ENCODE measurements around the gene ARHGAP21. TPM values are rescaled to one million over a fixed set of nuclear protein-coding genes. Genes with fewer than 3 reads are reported as not detected.

ARHGAP21 gene
- total and polyA plus RNA-seq, 2 experiments from 2014 or later = 15.3 to 44.5 TPM

DNA sequence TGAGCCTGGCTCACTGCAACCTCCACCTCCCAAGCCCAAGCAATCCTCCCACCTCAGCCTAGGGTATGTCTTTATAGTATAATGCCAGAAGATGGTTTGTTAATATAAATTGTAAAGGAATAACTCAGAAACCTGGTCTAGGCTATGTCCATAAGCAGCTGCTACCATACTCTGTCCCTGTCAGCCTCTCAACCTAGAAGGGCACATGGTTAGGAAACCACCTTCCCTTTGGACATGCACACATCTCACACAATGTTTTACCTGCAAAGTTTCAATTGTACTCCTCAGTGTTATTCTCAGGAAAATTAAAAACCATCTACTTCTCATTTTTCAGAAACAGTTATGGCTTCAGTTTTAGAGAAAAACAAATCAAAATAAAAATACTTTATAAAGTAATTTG, 40.1 kb downstream of the ARHGAP21 start:
- no peaks in the 10 kb centered on the region for H3K4me1 ChIP-seq (ENCODE audit: insufficient read depth)
- peaks cover 56% of the 10 kb centered on the region for H3K79me2 ChIP-seq (replicated peaks; ENCODE audit: insufficient read depth)
- no peak overlapping the region for H2AFZ ChIP-seq
- Mint-ChIP-seq H3K36me3 (ENCODE audit: low read depth) (peaks cover 12% of the 10 kb centered on the region; the same call in 2 of the 3 replicates), H3K27me3 (ENCODE audit: insufficient read depth, low read depth, poor library complexity) (peaks cover 4% of the 10 kb centered on the region), H3K4me3 (no peak overlapping the region), H3K27ac (no peak overlapping the region), H3K4me1 (peaks cover 12% of the 10 kb centered on the region; the same call in 2 of the 3 replicates), H3K9me3 (peaks cover 6% of the 10 kb centered on the region; the same call in 1 of the 3 replicates)
- H3K27ac ChIP-seq (ENCODE audit: low read depth) = no peak overlapping the region
- H3K9me2 ChIP-seq (ENCODE audit: insufficient read depth) = no peaks in the 10 kb centered on the region
- no peaks in the 10 kb centered on the region for H3K36me3 ChIP-seq (ENCODE audit: insufficient read depth)
- H3K4me3 ChIP-seq = no peak overlapping the region
- H3K4me2 ChIP-seq = no peak overlapping the region
- no peaks in the 10 kb centered on the region for H3F3A ChIP-seq (replicated peaks; ENCODE audit: low read depth)
- H4K20me1 ChIP-seq (replicated peaks; ENCODE audit: insufficient read depth) = no peaks in the 10 kb centered on the region
- no peaks in the 10 kb centered on the region for H3K27me3 ChIP-seq (ENCODE audit: insufficient read depth)
- no peak for DNase-seq (ENCODE audit: low spot score)
- no peak for ATAC-seq
- TF ChIP-seq STAT1 (IDR thresholded peaks at IDR 0.05; ENCODE audit: unreplicated experiment) (no peak), ZNF114 (CRISPR knock-in tag; IDR thresholded peaks at IDR 0.05) (no peak), EZH2 (IDR thresholded peaks at IDR 0.05; ENCODE audit: low read depth, unreplicated experiment) (no peak), CTCF (conservative IDR thresholded peaks at IDR 0.05; ENCODE audit: low read depth in 2 of 2) (no peak), NANOG (IDR thresholded peaks at IDR 0.05; ENCODE audit: borderline replicate concordance) (no peak)
- TF ChIP-seq, protein P1, sequence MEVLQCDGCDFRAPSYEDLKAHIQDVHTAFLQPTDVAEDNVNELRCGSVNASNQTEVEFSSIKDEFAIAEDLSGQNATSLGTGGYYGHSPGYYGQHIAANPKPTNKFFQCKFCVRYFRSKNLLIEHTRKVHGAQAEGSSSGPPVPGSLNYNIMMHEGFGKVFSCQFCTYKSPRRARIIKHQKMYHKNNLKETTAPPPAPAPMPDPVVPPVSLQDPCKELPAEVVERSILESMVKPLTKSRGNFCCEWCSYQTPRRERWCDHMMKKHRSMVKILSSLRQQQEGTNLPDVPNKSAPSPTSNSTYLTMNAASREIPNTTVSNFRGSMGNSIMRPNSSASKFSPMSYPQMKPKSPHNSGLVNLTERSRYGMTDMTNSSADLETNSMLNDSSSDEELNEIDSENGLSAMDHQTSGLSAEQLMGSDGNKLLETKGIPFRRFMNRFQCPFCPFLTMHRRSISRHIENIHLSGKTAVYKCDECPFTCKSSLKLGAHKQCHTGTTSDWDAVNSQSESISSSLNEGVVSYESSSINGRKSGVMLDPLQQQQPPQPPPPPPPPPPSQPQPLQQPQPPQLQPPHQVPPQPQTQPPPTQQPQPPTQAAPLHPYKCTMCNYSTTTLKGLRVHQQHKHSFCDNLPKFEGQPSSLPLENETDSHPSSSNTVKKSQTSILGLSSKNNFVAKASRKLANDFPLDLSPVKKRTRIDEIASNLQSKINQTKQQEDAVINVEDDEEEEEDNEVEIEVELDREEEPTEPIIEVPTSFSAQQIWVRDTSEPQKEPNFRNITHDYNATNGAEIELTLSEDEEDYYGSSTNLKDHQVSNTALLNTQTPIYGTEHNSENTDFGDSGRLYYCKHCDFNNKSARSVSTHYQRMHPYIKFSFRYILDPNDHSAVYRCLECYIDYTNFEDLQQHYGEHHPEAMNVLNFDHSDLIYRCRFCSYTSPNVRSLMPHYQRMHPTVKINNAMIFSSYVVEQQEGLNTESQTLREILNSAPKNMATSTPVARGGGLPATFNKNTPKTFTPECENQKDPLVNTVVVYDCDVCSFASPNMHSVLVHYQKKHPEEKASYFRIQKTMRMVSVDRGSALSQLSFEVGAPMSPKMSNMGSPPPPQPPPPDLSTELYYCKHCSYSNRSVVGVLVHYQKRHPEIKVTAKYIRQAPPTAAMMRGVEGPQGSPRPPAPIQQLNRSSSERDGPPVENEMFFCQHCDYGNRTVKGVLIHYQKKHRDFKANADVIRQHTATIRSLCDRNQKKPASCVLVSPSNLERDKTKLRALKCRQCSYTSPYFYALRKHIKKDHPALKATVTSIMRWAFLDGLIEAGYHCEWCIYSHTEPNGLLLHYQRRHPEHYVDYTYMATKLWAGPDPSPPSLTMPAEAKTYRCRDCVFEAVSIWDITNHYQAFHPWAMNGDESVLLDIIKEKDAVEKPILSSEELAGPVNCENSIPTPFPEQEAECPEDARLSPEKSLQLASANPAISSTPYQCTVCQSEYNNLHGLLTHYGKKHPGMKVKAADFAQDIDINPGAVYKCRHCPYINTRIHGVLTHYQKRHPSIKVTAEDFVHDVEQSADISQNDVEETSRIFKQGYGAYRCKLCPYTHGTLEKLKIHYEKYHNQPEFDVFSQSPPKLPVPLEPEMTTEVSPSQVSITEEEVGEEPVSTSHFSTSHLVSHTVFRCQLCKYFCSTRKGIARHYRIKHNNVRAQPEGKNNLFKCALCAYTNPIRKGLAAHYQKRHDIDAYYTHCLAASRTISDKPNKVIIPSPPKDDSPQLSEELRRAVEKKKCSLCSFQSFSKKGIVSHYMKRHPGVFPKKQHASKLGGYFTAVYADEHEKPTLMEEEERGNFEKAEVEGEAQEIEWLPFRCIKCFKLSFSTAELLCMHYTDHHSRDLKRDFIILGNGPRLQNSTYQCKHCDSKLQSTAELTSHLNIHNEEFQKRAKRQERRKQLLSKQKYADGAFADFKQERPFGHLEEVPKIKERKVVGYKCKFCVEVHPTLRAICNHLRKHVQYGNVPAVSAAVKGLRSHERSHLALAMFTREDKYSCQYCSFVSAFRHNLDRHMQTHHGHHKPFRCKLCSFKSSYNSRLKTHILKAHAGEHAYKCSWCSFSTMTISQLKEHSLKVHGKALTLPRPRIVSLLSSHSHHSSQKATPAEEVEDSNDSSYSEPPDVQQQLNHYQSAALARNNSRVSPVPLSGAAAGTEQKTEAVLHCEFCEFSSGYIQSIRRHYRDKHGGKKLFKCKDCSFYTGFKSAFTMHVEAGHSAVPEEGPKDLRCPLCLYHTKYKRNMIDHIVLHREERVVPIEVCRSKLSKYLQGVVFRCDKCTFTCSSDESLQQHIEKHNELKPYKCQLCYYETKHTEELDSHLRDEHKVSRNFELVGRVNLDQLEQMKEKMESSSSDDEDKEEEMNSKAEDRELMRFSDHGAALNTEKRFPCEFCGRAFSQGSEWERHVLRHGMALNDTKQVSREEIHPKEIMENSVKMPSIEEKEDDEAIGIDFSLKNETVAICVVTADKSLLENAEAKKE (CRISPR knock-in tag; IDR thresholded peaks at IDR 0.05) = no peak

Measured in GM23338 (cell line).